GM23248 (cell line): ENCODE data around the gene IFNA1. TPM values are rescaled to one million over a fixed set of nuclear protein-coding genes. Genes with fewer than 3 reads are reported as not detected.

Experiments used
- DNase-seq: peaks from one replicate; pipeline ENCODE4 v3.0.0-alpha.2; 2015
- H2AFZ ChIP-seq: fragments of 200-600 bp; sonication (generic); 2 replicates; pipeline ENCODE4 v1.6.1; 2016; ENCODE audit warnings: antibody characterized with exemption
- H3F3A ChIP-seq: fragments of 200-600 bp; sonication (generic); 2 replicates; pipeline ENCODE4 v1.6.1; 2016; ENCODE audit warnings: mild to moderate bottlenecking, antibody characterized with exemption, mixed run types; ENCODE audit not compliant: insufficient read depth
- H3K27ac ChIP-seq: fragments of 200-600 bp; sonication (generic); 2 replicates; pipeline ENCODE4 v1.5.1; 2016; ENCODE audit warnings: mild to moderate bottlenecking
- H3K27me3 ChIP-seq: fragments of 200-600 bp; sonication (generic); replicated peaks from 2 replicates; pipeline ENCODE4 v1.6.1; 2016; ENCODE audit warnings: mild to moderate bottlenecking; ENCODE audit not compliant: insufficient read depth
- H3K36me3 ChIP-seq: fragments of 200-600 bp; sonication (generic); 2 replicates; pipeline ENCODE4 v1.6.1; 2016; ENCODE audit warnings: low read depth, mild to moderate bottlenecking
- H3K4me1 ChIP-seq: fragments of 200-600 bp; sonication (generic); 2 replicates; pipeline ENCODE4 v1.6.1; 2016; ENCODE audit warnings: mild to moderate bottlenecking; ENCODE audit not compliant: insufficient read depth
- H3K4me2 ChIP-seq: fragments of 200-600 bp; sonication (generic); one replicate; pipeline ENCODE4 v1.6.1; 2016; ENCODE audit warnings: mild to moderate bottlenecking; ENCODE audit not compliant: unreplicated experiment
- H3K4me3 ChIP-seq: fragments of 200-600 bp; sonication (generic); 2 replicates; pipeline ENCODE4 v1.5.1; 2016; ENCODE audit warnings: mild to moderate bottlenecking
- H3K79me2 ChIP-seq: fragments of 200-600 bp; sonication (generic); 2 replicates; pipeline ENCODE4 v1.6.1; 2016; ENCODE audit warnings: mild to moderate bottlenecking; ENCODE audit not compliant: insufficient read depth
- H3K9ac ChIP-seq: fragments of 200-600 bp; sonication (generic); 2 replicates; pipeline ENCODE4 v1.6.1; 2016; ENCODE audit warnings: mild to moderate bottlenecking
- H3K9me2 ChIP-seq: fragments of 200-600 bp; sonication (generic); 2 replicates; pipeline ENCODE4 v1.6.1; 2016; ENCODE audit warnings: mixed run types, mild to moderate bottlenecking, moderate library complexity; ENCODE audit not compliant: insufficient read depth
- H3K9me3 ChIP-seq: fragments of 200-600 bp; sonication (generic); one replicate; pipeline ENCODE4 v1.6.1; 2017; ENCODE audit warnings: low read depth
- H4K20me1 ChIP-seq: fragments of 200-600 bp; sonication (generic); 2 replicates; pipeline ENCODE4 v1.6.0; 2016; ENCODE audit not compliant: insufficient read depth
- EZH2 ChIP-seq: fragments of 200-600 bp; sonication (generic); IDR thresholded peaks from 2 replicates; pipeline ENCODE4 v1.6.1; 2018; ENCODE audit warnings: antibody characterized with exemption, mild to moderate bottlenecking; ENCODE audit not compliant: insufficient read depth, poor library complexity, severe bottlenecking
- EZH2phosphoT487 ChIP-seq: fragments of 200-600 bp; sonication (generic); IDR thresholded peaks from 2 replicates; pipeline ENCODE4 v1.6.1; 2018; ENCODE audit warnings: antibody characterized with exemption, moderate library complexity, mild to moderate bottlenecking, low read depth; ENCODE audit not compliant: insufficient read depth
- WGBS, 2 experiments: methylation state at CpG; one replicate each; pipeline ENCODE4 v1.1.6; 2015 to 2017; ENCODE audit warnings: low lambda C conversion rate in 2 of 2, low coverage in 1 of 2; ENCODE audit errors: missing lambda C conversion rate in 2 of 2; 5-methylcytosine and 5-hydroxymethylcytosine counted together
- in situ Hi-C: fragments of 300-500 bp; cut with MboI; formaldehyde crosslinking; loops from 2 replicates; pipeline ENCODE4 v1.15.0; 2020
- polyA plus RNA-seq: library from polyadenylated mRNA; unstranded; fragments of >200 nt; fragmentation: Nextera tagmentation; extraction: Ambion mirVana; gene quantifications from 2 replicates; pipeline ENCODE4 v1.2.1, GENCODE V29; 2016
- total RNA-seq: library from RNA; depleted of rRNA; stranded (reverse); fragments of >200 nt; shearing (Covaris generic); gene quantifications from 2 replicates; pipeline ENCODE4 v1.2.3, GENCODE V29; 2014; rRNA removed

The IFNA1 gene
- total RNA-seq, result not detected in 2 replicates
- polyA plus RNA-seq, result 1.1 and 1.6 TPM in 2 replicates

- peaks cover 75% of the 10 kb centered on the region for H3F3A ChIP-seq
- no peaks in the 10 kb centered on the region for H3K9me3 ChIP-seq
- H3K9ac ChIP-seq, result no peak within 1 kb of the TSS
- no peak within 1 kb of the TSS for H3K27ac ChIP-seq
- no peak for DNase-seq
- in situ Hi-C loops, result no loop called here
- H3K9me2 ChIP-seq, result no peaks in the 10 kb centered on the region
- H3K4me2 ChIP-seq, result no peak within 1 kb of the TSS
- WGBS, 2 experiments, result 59 to 66% methylated on average over 4 of the region's 4 CpGs
- H4K20me1 ChIP-seq, result no peaks in the 10 kb centered on the region
- no peaks in the 10 kb centered on the region for H3K4me1 ChIP-seq
- no peaks in the 10 kb centered on the region for H3K27me3 ChIP-seq
- TF ChIP-seq EZH2phosphoT487 (no peak), EZH2 (no peak)
- H3K36me3 ChIP-seq, result no peaks in the 10 kb centered on the region
- H3K79me2 ChIP-seq, result no peaks in the 10 kb centered on the region
- H2AFZ ChIP-seq, result no peak within 1 kb of the TSS
- H3K4me3 ChIP-seq, result no peak within 1 kb of the TSS
Measured at GRCh38 chr9:21440139-21440538, at the start of gene IFNA1. Gene IFNA1, plus strand, starts transcription at chr9:21440439. Its CDS starts 69 bp downstream, at chr9:21440508.

GRCh38 chr9:21392270-21392669 is 48.0 kb upstream of the IFNA1 start:
- Histone ChIP-seq H3F3A (no peaks in the 10 kb centered on the region), H3K4me3 (no peak overlapping the region), H2AFZ (no peak overlapping the region), H3K36me3 (no peaks in the 10 kb centered on the region), H3K4me2 (no peak overlapping the region), H3K9ac (no peak overlapping the region), H3K9me3 (no peaks in the 10 kb centered on the region), H4K20me1 (no peaks in the 10 kb centered on the region), H3K79me2 (no peaks in the 10 kb centered on the region), H3K9me2 (no peaks in the 10 kb centered on the region), H3K4me1 (no peaks in the 10 kb centered on the region), H3K27ac (no peak overlapping the region), H3K27me3 (peaks cover 61% of the 10 kb centered on the region)
- in situ Hi-C loops, result no loop called here
- 67% methylated on average over 6 of the region's 6 CpGs for WGBS, 2 experiments
- peak; percentile 47 for DNase-seq
- TF ChIP-seq EZH2, result no peak

GRCh38 chr9:21395778-21396717 is 44.2 kb upstream of the IFNA1 start:
- Histone ChIP-seq H3F3A (no peaks in the 10 kb centered on the region), H3K4me1 (no peaks in the 10 kb centered on the region), H2AFZ (peak overlapping the region; percentile 65), H3K27me3 (peaks cover 34% of the 10 kb centered on the region), H3K79me2 (no peaks in the 10 kb centered on the region), H3K9ac (peak overlapping the region; percentile 16), H3K9me2 (no peaks in the 10 kb centered on the region), H3K9me3 (no peaks in the 10 kb centered on the region), H3K4me3 (peak overlapping the region; percentile 72), H3K36me3 (no peaks in the 10 kb centered on the region), H3K4me2 (peak overlapping the region; percentile 89), H3K27ac (no peak overlapping the region), H4K20me1 (no peaks in the 10 kb centered on the region)
- TF ChIP-seq EZH2 (no peak), EZH2phosphoT487 (no peak)
- in situ Hi-C loops, result no loop called here
- WGBS, 2 experiments, result 7 to 9% methylated on average over 40 of the region's 40 CpGs
- DNase-seq, result peak; percentile 59

- no peaks in the 10 kb centered on the region for H4K20me1 ChIP-seq
- H3K9ac ChIP-seq, result no peak overlapping the region
- no peaks in the 10 kb centered on the region for H3K79me2 ChIP-seq
- no peak for DNase-seq
- no peaks in the 10 kb centered on the region for H3K9me3 ChIP-seq
- no peak overlapping the region for H3K4me3 ChIP-seq
- H3K9me2 ChIP-seq, result no peaks in the 10 kb centered on the region
- peaks cover 16% of the 10 kb centered on the region for H3K27me3 ChIP-seq
- no peaks in the 10 kb centered on the region for H3K4me1 ChIP-seq
- TF ChIP-seq EZH2 (no peak), EZH2phosphoT487 (no peak)
- H3K27ac ChIP-seq, result no peak overlapping the region
- WGBS, 2 experiments, result 89 to 90% methylated on average over 5 of the region's 5 CpGs
- H3K36me3 ChIP-seq, result no peaks in the 10 kb centered on the region
- no peak overlapping the region for H3K4me2 ChIP-seq
- no peaks in the 10 kb centered on the region for H3F3A ChIP-seq
- H2AFZ ChIP-seq, result no peak overlapping the region
- in situ Hi-C loops, result no loop called here
Measured at GRCh38 chr9:21398955-21399489, 41.2 kb upstream of the IFNA1 start.
